GM19324 (cell line): ENCODE data around the gene LTBP1.
"Not testable (repeated sequence)": the region's sequence is repeated elsewhere in the genome, so short reads cannot be mapped to it uniquely, and the experiment has no call there.

Experiments used
- ATAC-seq: cut with Tn5 transposase; IDR thresholded peaks from one replicate; pipeline ENCODE4 v1.9.1; 2021; ENCODE audit warnings: mild to moderate bottlenecking, moderate library complexity; ENCODE audit not compliant: unreplicated experiment, low FRiP score

LTBP1 gene

DNA sequence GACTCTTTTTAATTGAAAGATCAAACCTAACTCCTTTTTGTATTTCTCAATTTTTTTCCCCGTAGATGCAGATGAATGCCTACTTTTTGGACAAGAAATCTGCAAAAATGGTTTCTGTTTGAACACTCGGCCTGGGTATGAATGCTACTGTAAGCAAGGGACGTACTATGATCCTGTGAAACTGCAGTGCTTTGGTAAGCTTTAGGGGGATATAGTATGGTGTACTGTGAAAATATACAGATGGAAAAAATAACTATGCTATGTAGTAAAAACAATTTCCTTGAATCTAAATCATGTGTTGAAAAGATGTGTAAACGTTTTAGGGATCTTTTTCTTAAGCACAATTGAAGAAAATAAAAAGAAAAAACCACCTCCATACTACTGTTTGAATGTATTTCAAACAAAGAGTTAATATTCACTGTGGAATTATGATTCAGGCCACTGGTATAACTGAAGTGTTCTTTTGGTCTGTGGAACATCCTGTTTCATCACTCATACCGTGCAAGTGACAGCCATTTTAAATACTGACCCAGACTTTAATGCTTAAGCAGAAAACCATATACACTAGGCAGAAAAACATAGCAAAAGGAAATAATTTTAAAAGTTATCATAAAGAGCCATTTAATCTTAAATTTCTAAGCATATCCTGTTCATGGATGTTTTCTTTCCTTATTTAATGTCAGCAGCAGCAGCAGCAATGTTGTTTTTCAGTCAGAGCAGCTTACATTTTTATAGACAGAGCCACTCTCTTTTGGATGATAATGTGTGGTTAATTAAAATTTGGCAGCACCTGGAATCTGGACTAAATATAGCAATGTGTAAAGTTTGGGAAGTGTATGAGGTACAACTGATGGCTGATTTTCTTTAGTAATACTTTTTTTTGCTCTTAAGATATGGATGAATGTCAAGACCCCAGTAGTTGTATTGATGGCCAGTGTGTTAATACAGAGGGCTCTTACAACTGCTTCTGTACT lies 416.9 kb downstream of the LTBP1 start:
- no peak for ATAC-seq

DNA sequence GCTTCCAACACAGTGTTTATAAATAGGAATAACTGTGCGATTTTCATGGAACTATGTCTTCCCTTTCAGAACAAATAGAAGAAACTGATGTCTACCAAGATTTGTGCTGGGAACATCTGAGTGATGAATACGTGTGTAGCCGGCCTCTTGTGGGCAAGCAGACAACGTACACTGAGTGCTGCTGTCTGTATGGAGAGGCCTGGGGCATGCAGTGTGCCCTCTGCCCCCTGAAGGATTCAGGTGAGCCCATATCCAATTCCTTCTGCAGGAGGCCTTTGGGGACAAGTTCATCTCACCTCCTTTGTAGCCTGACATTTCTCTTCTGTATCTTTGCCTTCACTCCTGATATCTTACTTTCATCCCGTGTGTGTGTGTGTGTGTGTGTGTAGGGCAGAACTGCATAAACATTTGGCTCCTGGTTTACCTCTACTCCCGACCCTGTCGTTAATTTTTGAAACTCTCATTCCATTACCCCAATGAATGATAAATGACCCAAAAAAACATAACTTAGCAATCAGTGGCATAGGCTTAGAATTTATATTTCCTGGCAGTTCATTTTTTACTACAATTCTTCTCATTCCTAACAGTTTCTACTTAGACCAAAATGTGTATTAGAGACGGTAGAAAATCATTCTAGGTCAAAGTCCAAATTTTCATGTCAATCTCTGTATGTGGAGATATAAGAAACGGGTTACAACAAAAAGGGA lies 418.7 kb downstream of the LTBP1 start:
- no peak for ATAC-seq

DNA sequence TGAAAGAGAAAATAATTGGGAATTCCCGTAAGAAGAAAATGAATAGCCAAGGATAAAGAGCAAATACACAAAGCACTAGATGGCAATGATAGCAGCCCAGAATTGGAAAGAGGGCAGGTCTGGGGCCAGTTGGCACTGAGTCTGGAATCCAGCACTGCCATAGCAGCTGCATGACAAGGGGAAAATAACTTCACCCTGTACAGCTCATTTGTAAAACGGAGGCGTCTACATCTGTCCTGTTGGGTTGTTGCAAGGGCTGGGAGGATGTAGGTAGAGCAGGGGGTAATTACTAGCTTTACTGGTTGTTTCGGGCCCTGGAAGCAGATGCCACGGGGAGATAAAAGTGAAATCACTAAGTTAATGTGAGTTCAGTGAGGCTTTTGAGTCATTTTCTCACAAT lies 419.7 kb downstream of the LTBP1 start:
- no peak for ATAC-seq

DNA sequence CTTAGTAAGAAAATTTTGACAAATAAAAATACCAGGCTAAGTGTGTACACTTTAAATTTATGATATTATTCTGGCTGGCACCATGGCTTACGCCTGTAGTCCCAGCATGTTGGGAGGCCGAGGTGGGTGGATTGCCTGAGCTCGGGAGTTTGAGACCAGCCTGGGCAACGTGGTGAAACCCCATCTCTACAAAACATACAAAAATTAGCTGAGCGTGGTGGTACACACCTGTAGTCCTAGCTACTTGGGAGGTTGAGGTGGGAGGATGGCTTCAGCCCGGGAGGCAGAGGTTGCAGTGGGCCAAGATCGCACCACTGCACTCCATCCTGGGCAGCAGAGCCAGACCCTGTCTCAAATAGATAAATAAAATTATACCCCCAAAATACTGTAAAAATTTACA lies 421.8 kb downstream of the LTBP1 start:
- not testable (repeated sequence) for ATAC-seq

DNA sequence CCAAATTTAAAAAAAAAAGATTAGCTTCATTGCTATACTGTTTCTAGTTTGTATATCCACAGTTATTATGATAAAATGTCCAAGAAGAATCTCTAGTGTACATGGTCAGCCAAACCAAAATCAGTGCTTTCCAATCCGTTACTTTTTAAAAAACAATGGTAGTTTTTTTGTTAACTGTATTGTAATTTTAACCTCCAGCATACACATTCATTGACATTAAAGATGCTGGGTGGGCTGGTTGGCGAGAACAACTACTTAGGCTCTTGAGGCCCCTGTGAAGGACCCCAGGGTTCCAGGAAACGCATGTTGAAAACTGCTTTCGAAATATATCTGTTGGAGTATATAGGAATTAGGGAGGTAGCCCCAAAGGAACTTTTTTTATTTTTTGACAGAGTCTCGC lies 422.4 kb downstream of the LTBP1 start:
- no peak for ATAC-seq

DNA sequence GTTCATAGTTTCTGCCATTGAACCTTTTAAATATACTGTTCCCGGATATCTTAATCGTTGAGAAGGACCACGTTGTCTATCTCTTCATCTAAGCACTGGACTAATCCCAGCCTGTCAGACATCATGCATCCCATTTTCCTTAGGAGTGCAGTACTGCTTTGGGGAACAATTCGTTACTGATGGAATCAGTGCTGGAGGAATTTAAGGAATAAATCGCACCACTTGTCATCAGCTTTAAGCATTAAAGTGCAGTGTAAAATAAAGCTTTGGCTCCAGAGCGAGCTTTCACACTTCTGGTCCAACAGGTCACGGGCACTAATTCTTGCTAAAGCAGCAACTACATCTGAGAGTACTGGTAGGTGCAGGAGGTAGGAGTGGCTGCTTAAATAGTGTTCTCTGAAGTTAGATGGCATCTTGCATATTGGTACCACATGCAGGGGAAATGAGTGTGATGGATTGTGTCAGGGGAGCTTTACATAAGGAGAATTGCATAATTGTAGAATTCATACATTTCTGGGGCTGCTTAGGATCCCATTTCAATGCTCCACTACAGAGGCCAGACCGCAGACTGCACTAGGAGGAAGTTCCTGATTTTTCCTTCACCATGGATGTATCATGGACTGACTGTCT lies 424.0 kb downstream of the LTBP1 start:
- no peak for ATAC-seq

DNA sequence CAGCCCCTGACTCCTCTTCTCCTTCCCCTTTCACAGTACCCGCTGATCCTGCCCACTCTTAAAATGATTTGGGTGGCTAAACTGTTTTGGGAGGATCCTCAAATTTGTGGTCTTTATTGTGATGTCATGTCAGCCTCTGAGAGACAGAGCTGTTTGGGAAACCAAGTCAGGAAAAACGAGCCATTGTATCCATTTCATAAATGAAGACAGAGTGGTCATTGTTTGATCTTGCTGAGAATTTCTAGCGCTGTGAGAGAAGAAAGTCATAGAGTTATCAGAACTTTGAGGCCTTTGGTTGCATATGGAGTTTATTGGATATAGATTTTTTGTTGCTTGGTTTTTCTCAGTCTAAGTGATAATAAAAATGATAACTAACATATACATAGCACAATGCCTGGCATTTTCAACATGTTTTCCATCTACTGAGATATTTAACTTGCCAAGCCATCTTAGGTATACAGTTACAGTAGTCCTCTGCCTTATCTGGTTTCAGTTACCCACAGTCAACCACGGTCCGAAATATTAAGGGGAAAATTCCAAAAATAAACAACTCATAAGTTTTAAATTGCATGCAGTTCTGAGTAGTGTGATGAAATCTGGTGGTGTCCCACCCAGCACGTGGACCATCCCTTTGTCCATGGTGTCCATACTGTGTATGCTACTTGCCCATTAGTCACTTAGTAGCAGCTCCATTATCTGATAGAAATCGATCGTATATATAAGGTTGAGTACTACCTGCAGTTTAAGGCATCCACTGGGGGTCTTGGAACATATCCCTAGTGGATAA lies 424.7 kb downstream of the LTBP1 start:
- ATAC-seq = no peak

DNA sequence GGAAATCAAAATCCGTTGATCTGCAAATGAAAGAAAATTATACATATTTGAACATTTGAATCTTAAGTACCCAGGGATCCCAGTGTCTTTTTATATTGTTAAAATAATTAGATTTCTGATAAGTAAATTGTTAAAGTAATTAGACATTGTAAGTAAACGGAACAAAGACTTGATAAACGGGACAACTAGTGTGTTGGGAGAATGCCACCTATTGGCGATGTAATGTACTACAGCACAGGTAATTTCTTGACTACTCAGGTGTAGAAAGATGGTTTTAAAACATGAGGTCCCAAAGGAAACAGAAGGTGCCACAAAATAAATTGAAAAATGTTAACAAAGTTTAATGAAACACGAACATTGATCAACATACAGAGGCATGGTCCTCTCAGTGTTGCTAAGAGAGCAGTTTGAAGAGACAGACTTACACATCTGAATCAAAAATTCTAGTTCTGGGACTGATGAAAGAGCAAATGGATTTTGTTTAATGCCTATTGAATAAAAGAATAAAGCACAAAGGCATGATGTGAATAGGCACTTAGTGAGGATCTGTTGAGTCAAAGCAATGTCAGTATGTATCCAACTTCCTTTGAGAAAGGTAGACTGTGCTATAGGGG lies 426.3 kb downstream of the LTBP1 start:
- ATAC-seq = peak; percentile 65

DNA sequence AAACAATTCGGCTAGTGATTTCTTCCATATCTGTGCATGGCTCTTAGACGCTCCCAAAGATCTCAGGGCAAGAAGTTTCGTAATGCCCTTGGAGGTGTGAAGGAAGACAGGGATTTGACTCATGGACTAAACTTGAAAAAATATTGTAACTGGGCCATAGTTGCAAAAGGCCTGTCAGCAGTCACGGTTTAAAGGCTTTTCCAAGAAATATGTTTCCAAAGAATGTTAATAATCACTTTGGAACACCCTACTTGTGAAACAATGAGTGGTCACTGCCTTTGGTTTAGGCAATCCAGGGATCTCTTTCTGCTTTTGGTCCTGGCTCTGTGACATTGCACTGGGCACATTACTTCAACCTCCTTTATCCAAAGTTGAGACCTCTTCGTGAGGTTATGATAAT lies 427.2 kb downstream of the LTBP1 start:
- no peak for ATAC-seq

DNA sequence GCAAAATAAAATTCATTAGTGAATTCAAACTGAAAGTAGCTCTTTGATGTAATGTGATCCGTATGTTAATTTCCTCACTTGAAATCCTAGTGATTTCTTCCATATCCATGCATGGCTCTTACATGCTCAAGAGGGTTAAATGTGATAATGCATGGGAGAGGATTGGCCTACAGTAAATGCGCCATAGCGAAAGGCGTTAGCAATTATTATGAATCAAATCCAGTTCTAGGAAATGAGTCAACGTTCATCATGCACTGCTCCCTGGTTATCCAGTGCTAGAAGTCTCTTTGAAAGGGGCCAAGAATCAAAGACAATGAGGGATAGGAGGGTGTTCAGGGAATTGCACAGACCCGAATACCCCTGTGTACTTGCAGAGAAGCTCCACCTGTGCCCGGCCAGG lies 428.3 kb downstream of the LTBP1 start:
- ATAC-seq = no peak

DNA sequence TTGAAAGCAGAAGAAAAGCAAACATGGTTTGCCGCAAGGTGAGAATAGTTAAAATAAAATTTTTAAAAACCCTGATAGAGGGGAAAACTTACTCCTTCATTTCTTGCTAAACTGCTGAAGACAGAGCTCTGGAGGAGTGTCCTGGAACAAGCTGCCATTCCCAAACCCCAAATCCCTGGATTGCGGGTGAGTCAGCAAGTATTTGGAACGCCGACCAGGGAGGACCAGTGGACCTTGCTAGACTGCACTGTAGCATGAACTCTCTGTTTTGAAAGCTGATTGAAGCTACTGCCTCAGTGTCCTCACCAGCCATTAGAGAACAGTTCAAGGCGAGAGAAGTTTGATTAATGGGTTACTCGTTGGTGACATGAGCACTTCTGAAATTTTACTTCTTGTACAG lies 430.3 kb downstream of the LTBP1 start:
- no peak for ATAC-seq

DNA sequence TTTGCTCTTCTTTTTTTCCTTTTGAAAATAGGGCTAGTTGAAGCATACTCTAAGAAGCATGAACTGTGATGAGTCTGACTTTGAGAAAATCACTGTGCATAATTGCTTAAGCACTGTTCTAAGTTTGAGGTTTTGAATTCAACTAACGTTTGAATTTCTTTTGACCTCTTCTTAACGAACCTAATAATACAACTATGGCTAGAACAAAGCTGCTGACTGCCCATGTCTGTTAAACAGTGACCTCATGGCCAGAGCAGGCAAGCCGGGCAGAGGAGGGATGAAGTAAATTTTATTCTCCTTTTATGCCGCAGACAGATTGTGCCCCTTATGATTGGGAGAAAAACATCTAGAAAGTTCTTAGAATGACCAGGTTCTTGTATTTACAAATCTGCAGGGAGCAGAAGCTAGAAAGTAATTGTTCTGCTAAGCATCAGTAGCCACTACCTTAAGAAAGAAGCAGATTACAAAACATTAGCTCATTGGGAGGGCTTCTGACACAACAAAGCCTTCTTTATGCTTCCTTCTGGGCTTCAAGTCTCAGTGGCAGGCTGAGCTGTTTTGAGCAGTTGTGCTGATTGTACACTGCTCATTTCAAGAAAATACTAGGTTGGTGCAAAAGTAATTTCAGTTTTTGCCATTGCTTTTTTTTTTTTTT lies 431.9 kb downstream of the LTBP1 start:
- ATAC-seq = no peak

DNA sequence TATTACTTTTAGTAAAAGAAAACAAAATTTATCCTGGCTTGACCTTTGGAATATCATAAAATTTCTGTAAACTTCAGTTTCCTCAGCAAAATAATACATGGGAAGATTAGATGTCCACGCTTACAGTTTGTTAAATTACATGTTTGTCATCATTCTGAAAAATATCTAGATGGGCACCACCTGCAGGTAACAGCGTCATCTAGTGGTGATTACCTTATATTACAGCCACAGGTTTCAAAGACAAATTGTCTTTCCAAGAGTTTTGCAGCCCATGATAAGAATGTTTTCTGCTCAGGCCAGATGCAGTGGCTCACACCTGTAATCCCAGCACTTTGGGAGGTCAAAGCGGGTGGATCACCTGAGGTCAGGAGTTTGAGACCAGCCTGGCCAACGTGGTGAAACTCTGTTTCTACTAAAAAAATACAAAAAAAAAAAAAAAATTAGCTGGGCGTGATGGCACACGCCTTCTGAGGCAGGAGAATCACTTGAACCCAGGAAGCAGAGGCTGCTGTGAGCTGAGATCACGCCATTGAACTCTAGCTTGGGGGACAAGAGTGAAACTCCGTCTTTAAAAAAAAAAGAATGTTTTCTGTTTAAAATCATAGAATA lies 433.4 kb downstream of the LTBP1 start:
- ATAC-seq = no peak

DNA sequence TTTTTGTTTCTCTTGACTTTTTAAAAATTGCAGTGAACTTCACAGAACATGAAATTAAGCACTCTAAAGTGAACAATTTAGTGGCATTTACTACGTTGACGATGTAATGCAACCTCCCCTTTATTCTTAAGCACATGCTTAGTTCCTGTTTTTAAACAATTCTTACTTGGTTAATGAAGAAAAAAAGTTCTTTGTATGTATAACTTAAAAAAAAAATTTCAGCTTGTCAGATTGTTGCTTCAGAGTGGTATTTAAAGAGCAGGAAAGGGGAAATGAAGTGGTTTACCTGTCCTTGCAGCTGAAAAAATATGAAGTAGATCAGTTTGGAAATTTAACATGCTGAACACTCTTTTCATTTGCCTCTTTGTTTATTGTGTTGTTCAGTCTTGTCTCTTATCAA lies 434.0 kb downstream of the LTBP1 start:
- no peak for ATAC-seq

DNA sequence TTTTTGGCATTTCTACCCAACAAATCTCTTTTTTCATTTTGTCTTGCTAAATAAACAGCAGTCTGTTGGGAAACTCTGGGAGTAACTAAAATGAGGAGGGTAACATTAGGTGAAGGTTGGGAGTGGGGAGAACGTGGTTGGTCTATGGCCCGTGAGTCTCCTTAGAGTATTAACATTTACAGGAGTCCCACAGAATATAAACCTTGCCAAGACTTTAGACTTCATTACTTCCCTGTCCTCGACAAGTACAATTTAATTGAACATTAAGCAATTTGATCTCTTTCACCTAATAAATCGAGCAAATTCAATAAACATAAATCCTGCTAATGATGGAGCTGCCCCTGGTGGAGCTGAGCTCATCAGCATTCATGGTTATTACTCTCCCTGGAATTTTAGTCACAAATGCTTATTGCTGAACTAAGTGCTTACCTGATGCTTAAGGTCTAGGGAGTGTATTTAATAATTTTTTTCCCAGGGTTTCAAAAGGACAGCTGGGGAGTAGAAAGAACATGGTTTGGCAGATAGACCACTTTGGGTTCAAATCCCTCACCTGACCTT lies 434.6 kb downstream of the LTBP1 start:
- no peak for ATAC-seq

DNA sequence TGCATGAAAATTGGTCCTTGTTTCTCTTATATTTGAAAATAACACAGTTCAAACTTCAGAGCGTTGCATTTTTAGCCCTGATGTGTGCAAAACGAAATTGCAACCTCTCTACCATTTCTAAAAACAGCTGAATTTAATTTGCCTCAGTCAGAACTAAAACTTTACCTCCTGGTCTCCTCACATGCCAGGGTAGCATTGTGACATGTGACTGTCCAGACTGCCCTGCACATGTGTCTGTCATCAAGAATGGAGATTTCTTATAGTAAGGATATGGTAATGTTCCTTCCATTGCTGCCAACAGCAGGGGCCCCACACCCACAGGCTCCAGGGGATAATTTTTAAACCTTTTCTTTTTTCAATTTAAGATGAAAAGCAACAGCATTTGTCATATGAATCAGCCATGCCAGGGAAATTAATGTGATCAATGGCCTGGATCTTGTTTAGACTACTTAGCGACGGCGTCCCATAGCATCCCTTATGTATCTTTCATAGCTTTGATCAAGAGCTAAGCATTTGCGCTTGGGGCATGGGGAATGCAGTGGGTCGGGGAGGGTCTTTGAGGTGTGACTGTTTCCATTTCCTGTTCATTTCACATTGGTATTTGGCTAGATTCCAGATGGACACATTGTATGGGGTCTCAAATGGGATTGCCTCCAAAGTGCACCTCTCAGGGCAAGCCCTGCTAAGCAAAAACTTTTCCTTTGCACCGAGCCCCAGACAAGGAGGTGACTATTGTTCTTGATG lies 437.3 kb downstream of the LTBP1 start:
- no peak for ATAC-seq

DNA sequence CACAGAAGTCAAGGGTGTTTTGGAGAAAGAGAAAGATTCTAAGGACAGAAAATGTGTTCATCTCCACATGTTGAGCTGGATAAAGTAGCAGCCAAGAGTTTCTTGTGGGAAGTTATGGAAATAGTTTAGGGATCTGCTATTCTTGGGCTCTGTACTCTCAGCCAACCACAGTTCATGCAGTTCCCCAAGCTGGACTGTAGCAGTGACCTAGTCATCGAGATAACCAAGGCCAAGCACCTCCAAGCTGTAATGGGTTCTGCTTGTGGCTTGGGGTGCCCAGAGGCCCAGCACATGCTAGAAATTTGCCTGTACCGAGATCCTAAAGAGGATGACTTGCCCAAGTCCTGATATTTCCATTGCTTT lies 437.8 kb downstream of the LTBP1 start:
- no peak for ATAC-seq

DNA sequence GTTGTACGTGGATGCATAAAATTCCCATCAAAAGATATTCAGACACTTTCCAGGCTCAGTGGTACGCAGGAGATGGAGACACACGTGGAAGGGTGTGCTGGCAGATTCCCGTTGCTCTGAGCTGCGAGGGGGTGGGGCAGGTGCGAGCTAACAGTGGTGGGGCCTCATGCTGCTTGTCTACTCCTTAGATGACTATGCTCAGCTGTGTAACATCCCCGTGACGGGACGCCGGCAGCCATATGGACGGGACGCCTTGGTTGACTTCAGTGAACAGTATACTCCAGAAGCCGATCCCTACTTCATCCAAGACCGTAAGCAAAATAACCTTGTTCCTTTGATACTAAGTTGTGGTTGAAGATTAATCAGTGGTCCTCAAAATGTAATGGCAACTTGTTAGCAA lies 442.2 kb downstream of the LTBP1 start:
- ATAC-seq = no peak
